HepG2 (cell line): ENCODE measurements around the gene ITPK1. TPM values are rescaled to one million over a fixed set of nuclear protein-coding genes. Genes with fewer than 3 reads are reported as not detected.

Experiments used
- ATAC-seq: fragments of 200-7000 bp; cut with Tn5 transposase; 3 replicates; pipeline ENCODE4 v1.9.1; 2020; ENCODE audit warnings: mild to moderate bottlenecking, moderate library complexity
- BruUV-seq: library from RNA; stranded (reverse); fragments of 400-500 nt; replicated peaks from 2 replicates; lab custom pipeline; 2021; lab: Mats Ljungman, UMichigan
- CTCF ChIA-PET: fragments of 300-600 bp; formaldehyde crosslinking; extraction: SDS; loops from one replicate; lab custom pipeline; 2021; ENCODE audit warnings: low total read pairs, inconsistent platforms, low intra/inter-chr PET ratio; lab: Yijun Ruan, JAX
- POLR2A ChIA-PET: fragments of 350-600 bp; sonication (Branson Sonifier 250); formaldehyde crosslinking; loops from one replicate; lab custom pipeline; 2020; ENCODE audit warnings: antibody characterized with exemption, inconsistent platforms; lab: Yijun Ruan, JAX
- DNase-seq: peaks from one replicate; pipeline ENCODE4 v3.0.0-alpha.2; 2015; ENCODE audit warnings: low spot score
- FAIRE-seq: peaks from 3 replicates; lab custom pipeline; 2011; peaks lifted over from hg19 to GRCh38; lab: Jason Lieb, UNC
- H2AFZ ChIP-seq: one replicate; pipeline ENCODE4 v1.6.1; 2011; ENCODE audit warnings: low read length, inconsistent platforms
- H3K27ac ChIP-seq: fragments of 300-600 bp; 3 replicates; pipeline ENCODE4 v1.8.0; 2011; ENCODE audit warnings: mixed run types, mild to moderate bottlenecking, mixed read lengths, low read length, inconsistent platforms; ENCODE audit not compliant: insufficient read depth; ENCODE audit errors: extremely low read length
- H3K27me3 ChIP-seq, 2 experiments: fragments of 200-600 bp in 1 of 2; 2 replicates in 1 of 2; 3 replicates in 1 of 2; pipeline versions ENCODE4 v1.6.0 to v1.8.0; 2011; ENCODE audit warnings: low read length in 2 of 2, mild to moderate bottlenecking in 2 of 2, moderate library complexity in 2 of 2, inconsistent platforms in 1 of 2; ENCODE audit not compliant: insufficient read depth in 2 of 2, control insufficient read depth in 1 of 2
- H3K36me3 ChIP-seq, 2 experiments: fragments of 200-600 bp in 1 of 2; replicated peaks in 1 of 2; 2 replicates in 1 of 2; 3 replicates in 1 of 2; pipeline versions ENCODE4 v1.5.1 to v1.8.0; 2011; ENCODE audit warnings: low read length in 2 of 2, inconsistent platforms in 1 of 2; ENCODE audit not compliant: insufficient read depth in 2 of 2, control insufficient read depth in 1 of 2
- H3K4me1 ChIP-seq: 2 replicates; pipeline ENCODE4 v1.5.1; 2012; ENCODE audit warnings: low read length, inconsistent platforms; ENCODE audit not compliant: insufficient read depth
- H3K4me2 ChIP-seq: 2 replicates; pipeline ENCODE4 v1.6.0; 2011; ENCODE audit warnings: low read depth, low read length, inconsistent platforms
- H3K4me3 ChIP-seq, 3 experiments: fragments of 200-600 bp in 1 of 3; sonication (generic), shearing (Covaris generic) in 1 of 3; replicated peaks in 1 of 3; 2 replicates each; pipeline ENCODE4 v1.5.1; 2011 to 2016; ENCODE audit warnings: low read length in 3 of 3, inconsistent platforms in 2 of 3, low read depth in 2 of 3, mild to moderate bottlenecking in 2 of 3, control low read depth in 1 of 3, mixed read lengths in 1 of 3; ENCODE audit not compliant: insufficient read depth in 1 of 3
- H3K79me2 ChIP-seq: one replicate; pipeline ENCODE4 v1.6.1; 2011; ENCODE audit warnings: low read length, inconsistent platforms; ENCODE audit not compliant: insufficient read depth
- H3K9ac ChIP-seq: 2 replicates; pipeline ENCODE4 v1.6.0; 2011; ENCODE audit warnings: mild to moderate bottlenecking, low read depth, low read length, inconsistent platforms; ENCODE audit not compliant: insufficient read depth
- H3K9me3 ChIP-seq: 2 replicates; pipeline ENCODE4 v1.5.1; 2012; ENCODE audit warnings: mild to moderate bottlenecking, low read length
- H4K20me1 ChIP-seq: 2 replicates; pipeline ENCODE4 v1.6.0; 2011; ENCODE audit warnings: inconsistent platforms, mild to moderate bottlenecking, low read length, moderate library complexity; ENCODE audit not compliant: insufficient read depth
- HDAC1 ChIP-seq: sonication (generic); formaldehyde crosslinking; IDR thresholded peaks from 2 replicates; pipeline ENCODE4 v1.5.1; 2020; ENCODE audit warnings: mild to moderate bottlenecking, missing genetic modification reagents
- MAFF ChIP-seq: IDR thresholded peaks from 2 replicates; pipeline ENCODE4 v1.6.1; 2011; ENCODE audit warnings: low read depth, low read length, improper control_type of control experiment
- STAT5B ChIP-seq: sonication (generic); formaldehyde crosslinking; IDR thresholded peaks from 2 replicates; pipeline ENCODE4 v1.4.0; 2020; ENCODE audit warnings: missing genetic modification reagents
- ZFP36L2 ChIP-seq: sonication (generic); formaldehyde crosslinking; IDR thresholded peaks from 2 replicates; pipeline ENCODE4 v1.4.0; 2020; ENCODE audit warnings: missing genetic modification reagents
- ZFP41 ChIP-seq: sonication (generic); formaldehyde crosslinking; IDR thresholded peaks from 2 replicates; pipeline ENCODE4 v1.4.0; 2020; ENCODE audit warnings: mild to moderate bottlenecking, missing genetic modification reagents, borderline replicate concordance
- ZNF263 ChIP-seq: sonication (generic); formaldehyde crosslinking; IDR thresholded peaks from 2 replicates; pipeline ENCODE4 v1.4.0; 2020; ENCODE audit warnings: missing genetic modification reagents
- ZNF563 ChIP-seq: sonication (generic); formaldehyde crosslinking; IDR thresholded peaks from 2 replicates; pipeline ENCODE4 v1.8.0; 2022; ENCODE audit warnings: mild to moderate bottlenecking, moderate library complexity, missing genetic modification reagents
- ZSCAN25 ChIP-seq: sonication (generic); formaldehyde crosslinking; IDR thresholded peaks from 2 replicates; pipeline ENCODE4 v1.8.0; 2022; ENCODE audit warnings: mild to moderate bottlenecking, missing genetic modification reagents
- WGBS: methylation state at CpG from one replicate; pipeline ENCODE4 v1.1.6; 2017; ENCODE audit warnings: low lambda C conversion rate; 5-methylcytosine and 5-hydroxymethylcytosine counted together
- in situ Hi-C: cut with HindIII; loops from 2 replicates; pipeline ENCODE4 v1.10.0; 2017; ENCODE audit warnings: low pct_unique_long_range_greater_than_20kb; ENCODE audit not compliant: extremely low pct_ligation_motif_present
- intact Hi-C: fragments of 100-400 bp; cut with micrococcal nuclease; formaldehyde crosslinking; loops from one replicate; pipeline ENCODE4 v1.10.0; 2022; ENCODE audit not compliant: unreplicated experiment
- polyA plus RNA-seq, 8 experiments: library from polyadenylated mRNA; depleted of rRNA in 3 of 8; stranded (reverse) in 7 of 8; unstranded in 1 of 8; fragments of >200 nt; fragmentation: Illumina TruSeq in 4 of 8; extraction: Trizol in 4 of 8; gene quantifications; 2 replicates each; pipeline versions ENCODE4 v1.2.1 to v1.2.3, GENCODE V29; 2011 to 2016; ENCODE audit warnings: low read depth in 4 of 8, missing spikeins in 1 of 8, mixed read lengths in 1 of 8; ENCODE audit not compliant: insufficient read depth in 1 of 8
- total RNA-seq, 5 experiments: library from RNA; depleted of rRNA; stranded (reverse); fragments of >200 nt; fragmentation: Illumina TruSeq; extraction: Trizol; gene quantifications; 2 replicates each; pipeline ENCODE4 v1.2.3, GENCODE V29; 2016; ENCODE audit warnings: low read depth in 1 of 5
- TF ChIP-seq, protein P1 (sequence below): sonication (generic); formaldehyde crosslinking; IDR thresholded peaks from 2 replicates; pipeline ENCODE4 v1.5.1; 2020; ENCODE audit warnings: mild to moderate bottlenecking, missing genetic modification reagents, moderate library complexity

Gene ITPK1
- total and polyA plus RNA-seq, 2 of the 13 experiments (the other 11 are each of a cell fraction or from before 2014, with no cell fraction given) = 20.5 to 47.5 TPM

DNA sequence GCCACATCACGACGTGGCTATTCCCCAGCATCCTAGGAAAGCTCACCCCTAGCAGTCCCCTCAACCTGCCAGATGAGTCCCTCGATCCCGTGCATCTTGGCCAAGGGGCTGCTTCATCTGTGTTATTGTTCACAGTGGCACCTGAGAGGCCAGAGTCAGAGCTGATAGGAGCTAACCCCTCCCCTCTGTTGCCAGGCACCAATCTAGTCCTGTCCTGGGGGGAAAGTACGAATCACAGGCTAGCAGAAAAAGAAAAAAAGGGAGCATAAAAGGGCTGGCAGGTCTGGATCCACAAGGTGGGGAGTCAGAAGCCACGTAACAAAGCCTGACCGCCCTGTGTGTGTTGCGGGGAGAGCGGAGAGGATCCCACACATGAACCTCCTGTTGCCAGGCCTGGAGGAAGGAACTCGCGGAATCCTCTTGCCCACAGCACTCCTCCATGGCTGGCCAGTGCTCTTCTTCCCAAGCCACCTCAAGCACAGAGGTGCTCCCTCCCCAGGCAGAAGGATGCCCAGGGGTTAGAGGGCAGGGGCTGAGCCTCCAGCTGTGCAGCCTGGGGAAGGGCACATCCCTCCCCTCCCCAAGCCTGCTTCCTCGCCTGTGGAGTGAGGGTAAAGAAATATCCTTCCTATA is 91.8 kb downstream of the ITPK1 start:
- 80% methylated on average over 11 of the region's 12 CpGs for WGBS
- CTCF ChIA-PET = no interaction called here
- DNase-seq (no peak), ATAC-seq (no peak), FAIRE-seq (no peak)
- intact Hi-C loops = no loop called here
- POLR2A ChIA-PET = no interaction called here
- no peaks in the 10 kb centered on the region for H3K9me3 ChIP-seq
- no peak overlapping the region for H3K4me2 ChIP-seq
- no peaks in the 10 kb centered on the region for H4K20me1 ChIP-seq
- no peak overlapping the region for H3K4me3 ChIP-seq
- no peak overlapping the region for H3K27ac ChIP-seq
- no TSS peak for BruUV-seq
- no peaks in the 10 kb centered on the region for H3K27me3 ChIP-seq
- H3K9ac ChIP-seq = no peak overlapping the region
- peaks cover 54% of the 10 kb centered on the region for H3K4me1 ChIP-seq
- H3K79me2 ChIP-seq = peaks cover 5% of the 10 kb centered on the region
- TF ChIP-seq HDAC1 (CRISPR knock-in tag) (no peak), ZFP36L2 (CRISPR knock-in tag) (no peak), STAT5B (CRISPR knock-in tag) (no peak), ZNF563 (CRISPR knock-in tag) (no peak), ZNF263 (peak; percentile 66), MAFF (no peak), ZFP41 (no peak), ZSCAN25 (no peak)
- TF ChIP-seq, protein P1, sequence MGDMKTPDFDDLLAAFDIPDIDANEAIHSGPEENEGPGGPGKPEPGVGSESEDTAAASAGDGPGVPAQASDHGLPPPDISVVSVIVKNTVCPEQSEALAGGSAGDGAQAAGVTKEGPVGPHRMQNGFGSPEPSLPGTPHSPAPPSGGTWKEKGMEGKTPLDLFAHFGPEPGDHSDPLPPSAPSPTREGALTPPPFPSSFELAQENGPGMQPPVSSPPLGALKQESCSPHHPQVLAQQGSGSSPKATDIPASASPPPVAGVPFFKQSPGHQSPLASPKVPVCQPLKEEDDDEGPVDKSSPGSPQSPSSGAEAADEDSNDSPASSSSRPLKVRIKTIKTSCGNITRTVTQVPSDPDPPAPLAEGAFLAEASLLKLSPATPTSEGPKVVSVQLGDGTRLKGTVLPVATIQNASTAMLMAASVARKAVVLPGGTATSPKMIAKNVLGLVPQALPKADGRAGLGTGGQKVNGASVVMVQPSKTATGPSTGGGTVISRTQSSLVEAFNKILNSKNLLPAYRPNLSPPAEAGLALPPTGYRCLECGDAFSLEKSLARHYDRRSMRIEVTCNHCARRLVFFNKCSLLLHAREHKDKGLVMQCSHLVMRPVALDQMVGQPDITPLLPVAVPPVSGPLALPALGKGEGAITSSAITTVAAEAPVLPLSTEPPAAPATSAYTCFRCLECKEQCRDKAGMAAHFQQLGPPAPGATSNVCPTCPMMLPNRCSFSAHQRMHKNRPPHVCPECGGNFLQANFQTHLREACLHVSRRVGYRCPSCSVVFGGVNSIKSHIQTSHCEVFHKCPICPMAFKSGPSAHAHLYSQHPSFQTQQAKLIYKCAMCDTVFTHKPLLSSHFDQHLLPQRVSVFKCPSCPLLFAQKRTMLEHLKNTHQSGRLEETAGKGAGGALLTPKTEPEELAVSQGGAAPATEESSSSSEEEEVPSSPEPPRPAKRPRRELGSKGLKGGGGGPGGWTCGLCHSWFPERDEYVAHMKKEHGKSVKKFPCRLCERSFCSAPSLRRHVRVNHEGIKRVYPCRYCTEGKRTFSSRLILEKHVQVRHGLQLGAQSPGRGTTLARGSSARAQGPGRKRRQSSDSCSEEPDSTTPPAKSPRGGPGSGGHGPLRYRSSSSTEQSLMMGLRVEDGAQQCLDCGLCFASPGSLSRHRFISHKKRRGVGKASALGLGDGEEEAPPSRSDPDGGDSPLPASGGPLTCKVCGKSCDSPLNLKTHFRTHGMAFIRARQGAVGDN (CRISPR knock-in tag) = 0 out of 2 replicates have a peak, but pooled peaks have one; percentile 14
- in situ Hi-C loops = no loop called here
- no peaks in the 10 kb centered on the region for H3K36me3 ChIP-seq
- H2AFZ ChIP-seq = no peak overlapping the region
